Measurements from ENCODE around the gene ZCCHC14.

DNA sequence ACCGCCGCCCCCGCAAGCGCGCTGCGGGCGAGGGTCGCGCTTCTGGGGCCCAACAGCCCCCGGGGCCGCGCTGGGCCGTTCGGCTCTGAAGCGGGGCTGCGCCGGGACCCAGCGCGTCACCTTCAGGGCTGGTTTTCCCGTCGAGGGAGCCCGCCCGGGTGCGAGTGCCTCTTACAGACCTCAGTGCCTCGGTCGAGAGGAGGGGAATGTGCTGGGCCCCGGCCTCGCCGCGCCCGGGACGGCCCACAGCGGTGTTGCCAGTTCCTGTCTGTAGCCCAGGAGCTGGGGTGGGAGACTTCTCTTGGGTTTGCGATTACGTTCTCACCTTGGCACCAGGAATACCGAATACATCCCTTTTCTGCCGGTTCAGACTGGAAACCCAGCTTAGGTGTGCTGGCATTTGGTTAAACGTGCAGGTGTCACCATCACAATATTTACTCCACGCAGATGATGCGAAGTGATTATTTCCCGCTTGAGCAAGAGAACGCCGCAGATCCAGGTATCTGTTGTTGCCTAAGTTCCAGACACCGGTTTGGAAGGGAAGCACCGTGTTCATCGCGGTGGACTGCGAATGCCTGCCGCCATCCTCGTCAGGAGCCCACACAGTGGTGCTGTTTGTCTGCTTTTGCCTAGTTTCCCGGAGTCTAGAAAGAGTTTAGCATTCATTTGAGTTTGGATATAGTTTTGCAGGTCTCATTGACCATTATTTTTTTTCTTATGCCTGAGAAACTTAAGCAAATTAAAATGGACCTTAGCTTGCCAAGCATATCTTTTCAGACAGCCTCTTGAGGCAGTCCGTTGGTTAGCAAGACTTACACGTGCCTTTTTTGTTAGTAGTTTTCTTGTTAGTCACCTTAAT is 99.8 kb downstream of the ZCCHC14 start:
- no peak for TF ChIP-seq POLR2A (IDR thresholded peaks at IDR 0.05; ENCODE audit: borderline replicate concordance, extremely low read depth, insufficient read depth, insufficient read length)
- TF ChIP-seq, protein P1, sequence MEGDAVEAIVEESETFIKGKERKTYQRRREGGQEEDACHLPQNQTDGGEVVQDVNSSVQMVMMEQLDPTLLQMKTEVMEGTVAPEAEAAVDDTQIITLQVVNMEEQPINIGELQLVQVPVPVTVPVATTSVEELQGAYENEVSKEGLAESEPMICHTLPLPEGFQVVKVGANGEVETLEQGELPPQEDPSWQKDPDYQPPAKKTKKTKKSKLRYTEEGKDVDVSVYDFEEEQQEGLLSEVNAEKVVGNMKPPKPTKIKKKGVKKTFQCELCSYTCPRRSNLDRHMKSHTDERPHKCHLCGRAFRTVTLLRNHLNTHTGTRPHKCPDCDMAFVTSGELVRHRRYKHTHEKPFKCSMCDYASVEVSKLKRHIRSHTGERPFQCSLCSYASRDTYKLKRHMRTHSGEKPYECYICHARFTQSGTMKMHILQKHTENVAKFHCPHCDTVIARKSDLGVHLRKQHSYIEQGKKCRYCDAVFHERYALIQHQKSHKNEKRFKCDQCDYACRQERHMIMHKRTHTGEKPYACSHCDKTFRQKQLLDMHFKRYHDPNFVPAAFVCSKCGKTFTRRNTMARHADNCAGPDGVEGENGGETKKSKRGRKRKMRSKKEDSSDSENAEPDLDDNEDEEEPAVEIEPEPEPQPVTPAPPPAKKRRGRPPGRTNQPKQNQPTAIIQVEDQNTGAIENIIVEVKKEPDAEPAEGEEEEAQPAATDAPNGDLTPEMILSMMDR (IDR thresholded peaks at IDR 0.05 in 2 of 3, conservative IDR thresholded peaks at IDR 0.05 in 1 of 3; ENCODE audit: borderline replicate concordance in 1 of 3, insufficient read depth in 1 of 3, low read depth in 2 of 3, low read length in 2 of 3), result no peak
- TF ChIP-seq, protein P2, sequence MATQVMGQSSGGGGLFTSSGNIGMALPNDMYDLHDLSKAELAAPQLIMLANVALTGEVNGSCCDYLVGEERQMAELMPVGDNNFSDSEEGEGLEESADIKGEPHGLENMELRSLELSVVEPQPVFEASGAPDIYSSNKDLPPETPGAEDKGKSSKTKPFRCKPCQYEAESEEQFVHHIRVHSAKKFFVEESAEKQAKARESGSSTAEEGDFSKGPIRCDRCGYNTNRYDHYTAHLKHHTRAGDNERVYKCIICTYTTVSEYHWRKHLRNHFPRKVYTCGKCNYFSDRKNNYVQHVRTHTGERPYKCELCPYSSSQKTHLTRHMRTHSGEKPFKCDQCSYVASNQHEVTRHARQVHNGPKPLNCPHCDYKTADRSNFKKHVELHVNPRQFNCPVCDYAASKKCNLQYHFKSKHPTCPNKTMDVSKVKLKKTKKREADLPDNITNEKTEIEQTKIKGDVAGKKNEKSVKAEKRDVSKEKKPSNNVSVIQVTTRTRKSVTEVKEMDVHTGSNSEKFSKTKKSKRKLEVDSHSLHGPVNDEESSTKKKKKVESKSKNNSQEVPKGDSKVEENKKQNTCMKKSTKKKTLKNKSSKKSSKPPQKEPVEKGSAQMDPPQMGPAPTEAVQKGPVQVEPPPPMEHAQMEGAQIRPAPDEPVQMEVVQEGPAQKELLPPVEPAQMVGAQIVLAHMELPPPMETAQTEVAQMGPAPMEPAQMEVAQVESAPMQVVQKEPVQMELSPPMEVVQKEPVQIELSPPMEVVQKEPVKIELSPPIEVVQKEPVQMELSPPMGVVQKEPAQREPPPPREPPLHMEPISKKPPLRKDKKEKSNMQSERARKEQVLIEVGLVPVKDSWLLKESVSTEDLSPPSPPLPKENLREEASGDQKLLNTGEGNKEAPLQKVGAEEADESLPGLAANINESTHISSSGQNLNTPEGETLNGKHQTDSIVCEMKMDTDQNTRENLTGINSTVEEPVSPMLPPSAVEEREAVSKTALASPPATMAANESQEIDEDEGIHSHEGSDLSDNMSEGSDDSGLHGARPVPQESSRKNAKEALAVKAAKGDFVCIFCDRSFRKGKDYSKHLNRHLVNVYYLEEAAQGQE (IDR thresholded peaks at IDR 0.05; ENCODE audit: low read depth), result no peak
- TF ChIP-seq ELF1 (IDR thresholded peaks at IDR 0.05; ENCODE audit: borderline replicate concordance, low read depth), result no peak
- TF ChIP-seq EZH2 (IDR thresholded peaks at IDR 0.05), result no peak
- TF ChIP-seq POLR2AphosphoS5 (IDR thresholded peaks at IDR 0.05; ENCODE audit: low read depth, low read length), result peak; percentile 29
- no peak for TF ChIP-seq JUND (IDR thresholded peaks at IDR 0.05)
- no peak for TF ChIP-seq CBX3 (IDR thresholded peaks at IDR 0.05; ENCODE audit: low read depth)
- no peak for TF ChIP-seq YY1 (IDR thresholded peaks at IDR 0.05; ENCODE audit: extremely low read depth, insufficient replicate concordance, low read depth, low read length)
- peak; percentile 67; the same call in 1 of the 2 replicates for TF ChIP-seq ZFX (IDR thresholded peaks at IDR 0.05)
- no peak for TF ChIP-seq CEBPB (IDR thresholded peaks at IDR 0.05; ENCODE audit: low read depth)

All from HCT116 (cell line).